ENCODE measurements around the gene AREL1. TPM values are rescaled to one million over a fixed set of nuclear protein-coding genes. Genes with fewer than 3 reads are reported as not detected.
A peak's percentile ranks its signal among the peaks of the same experiment; 100 is the strongest.

The AREL1 gene
- total RNA-seq, 1 donor from 2014 or later = 55.1 TPM

DNA sequence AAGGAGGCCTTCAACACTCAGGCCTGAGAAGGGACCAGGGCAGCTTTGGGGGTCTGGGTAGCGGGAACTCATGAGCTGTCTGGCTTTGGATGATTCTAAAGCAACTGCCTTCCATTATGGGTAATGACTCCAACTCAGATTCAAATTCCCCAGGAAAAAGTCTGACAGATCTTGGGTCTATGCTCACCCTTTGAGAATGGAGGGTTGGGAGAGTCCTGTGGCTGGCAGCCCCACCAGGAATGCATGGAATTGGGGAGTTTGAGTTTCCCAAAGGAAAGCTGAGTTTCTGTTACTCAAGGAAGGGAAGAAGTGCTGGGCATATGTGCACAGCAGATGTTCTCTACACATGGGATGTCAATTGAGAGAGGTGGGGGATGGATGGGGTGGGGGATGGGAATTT lies 78.4 kb downstream of the AREL1 start:
- peaks cover 57% of the 10 kb centered on the region for H3K4me1 Mint-ChIP-seq (ENCODE audit: low read depth)
- H3K36me3 Mint-ChIP-seq (ENCODE audit: insufficient read depth) = no peaks in the 10 kb centered on the region
- no peak overlapping the region for H3K27ac Mint-ChIP-seq
- H3K9me3 Mint-ChIP-seq (ENCODE audit: low read depth) = no peaks in the 10 kb centered on the region
- H3K27me3 Mint-ChIP-seq = peaks cover 11% of the 10 kb centered on the region
- TF ChIP-seq, protein P1, sequence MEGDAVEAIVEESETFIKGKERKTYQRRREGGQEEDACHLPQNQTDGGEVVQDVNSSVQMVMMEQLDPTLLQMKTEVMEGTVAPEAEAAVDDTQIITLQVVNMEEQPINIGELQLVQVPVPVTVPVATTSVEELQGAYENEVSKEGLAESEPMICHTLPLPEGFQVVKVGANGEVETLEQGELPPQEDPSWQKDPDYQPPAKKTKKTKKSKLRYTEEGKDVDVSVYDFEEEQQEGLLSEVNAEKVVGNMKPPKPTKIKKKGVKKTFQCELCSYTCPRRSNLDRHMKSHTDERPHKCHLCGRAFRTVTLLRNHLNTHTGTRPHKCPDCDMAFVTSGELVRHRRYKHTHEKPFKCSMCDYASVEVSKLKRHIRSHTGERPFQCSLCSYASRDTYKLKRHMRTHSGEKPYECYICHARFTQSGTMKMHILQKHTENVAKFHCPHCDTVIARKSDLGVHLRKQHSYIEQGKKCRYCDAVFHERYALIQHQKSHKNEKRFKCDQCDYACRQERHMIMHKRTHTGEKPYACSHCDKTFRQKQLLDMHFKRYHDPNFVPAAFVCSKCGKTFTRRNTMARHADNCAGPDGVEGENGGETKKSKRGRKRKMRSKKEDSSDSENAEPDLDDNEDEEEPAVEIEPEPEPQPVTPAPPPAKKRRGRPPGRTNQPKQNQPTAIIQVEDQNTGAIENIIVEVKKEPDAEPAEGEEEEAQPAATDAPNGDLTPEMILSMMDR (IDR thresholded peaks at IDR 0.05; ENCODE audit: unreplicated experiment) = no peak
- H3K4me3 Mint-ChIP-seq (ENCODE audit: low read depth) = no peak overlapping the region
- DNase-seq (ENCODE audit: low spot score, unreplicated experiment) = no peak

- Mint-ChIP-seq H3K4me3 (ENCODE audit: low read depth) (no peak overlapping the region), H3K27me3 (peaks cover 7% of the 10 kb centered on the region), H3K27ac (peak overlapping the region; percentile 64), H3K9me3 (ENCODE audit: low read depth) (no peaks in the 10 kb centered on the region), H3K4me1 (ENCODE audit: low read depth) (peaks cover 44% of the 10 kb centered on the region), H3K36me3 (ENCODE audit: insufficient read depth) (no peaks in the 10 kb centered on the region)
- no peak for DNase-seq (ENCODE audit: low spot score, unreplicated experiment)
- TF ChIP-seq, protein P1 (IDR thresholded peaks at IDR 0.05; ENCODE audit: unreplicated experiment) = no peak
Measured at GRCh38 chr14:74630881-74631690, 81.8 kb downstream of the AREL1 start.

- no peak overlapping the region for H3K27ac Mint-ChIP-seq
- no peak overlapping the region for H3K4me3 Mint-ChIP-seq (ENCODE audit: low read depth)
- H3K27me3 Mint-ChIP-seq = peaks cover 13% of the 10 kb centered on the region
- TF ChIP-seq, protein P1 (IDR thresholded peaks at IDR 0.05; ENCODE audit: unreplicated experiment) = no peak
- peaks cover 27% of the 10 kb centered on the region for H3K4me1 Mint-ChIP-seq (ENCODE audit: low read depth)
- H3K9me3 Mint-ChIP-seq (ENCODE audit: low read depth) = no peaks in the 10 kb centered on the region
- no peak for DNase-seq (ENCODE audit: low spot score, unreplicated experiment)
- no peaks in the 10 kb centered on the region for H3K36me3 Mint-ChIP-seq (ENCODE audit: insufficient read depth)
Measured at GRCh38 chr14:74628418-74628817, 84.5 kb downstream of the AREL1 start.

- no peaks in the 10 kb centered on the region for H3K36me3 Mint-ChIP-seq (ENCODE audit: insufficient read depth)
- H3K4me1 Mint-ChIP-seq (ENCODE audit: low read depth) = peaks cover 18% of the 10 kb centered on the region
- no peak overlapping the region for H3K4me3 Mint-ChIP-seq (ENCODE audit: low read depth)
- no peak overlapping the region for H3K27ac Mint-ChIP-seq
- no peak for DNase-seq (ENCODE audit: low spot score, unreplicated experiment)
- H3K9me3 Mint-ChIP-seq (ENCODE audit: low read depth) = no peaks in the 10 kb centered on the region
- H3K27me3 Mint-ChIP-seq = peaks cover 13% of the 10 kb centered on the region
- TF ChIP-seq, protein P1 (IDR thresholded peaks at IDR 0.05; ENCODE audit: unreplicated experiment) = no peak
Measured at GRCh38 chr14:74627076-74627475, 85.8 kb downstream of the AREL1 start.

- H3K36me3 Mint-ChIP-seq (ENCODE audit: insufficient read depth) = no peaks in the 10 kb centered on the region
- peaks cover 17% of the 10 kb centered on the region for H3K4me1 Mint-ChIP-seq (ENCODE audit: low read depth)
- DNase-seq (ENCODE audit: low spot score, unreplicated experiment) = no peak
- no peaks in the 10 kb centered on the region for H3K9me3 Mint-ChIP-seq (ENCODE audit: low read depth)
- H3K4me3 Mint-ChIP-seq (ENCODE audit: low read depth) = no peak overlapping the region
- H3K27me3 Mint-ChIP-seq = peaks cover 23% of the 10 kb centered on the region
- TF ChIP-seq, protein P1 (IDR thresholded peaks at IDR 0.05; ENCODE audit: unreplicated experiment) = no peak
- H3K27ac Mint-ChIP-seq = no peak overlapping the region
Measured at GRCh38 chr14:74622257-74622656, 90.6 kb downstream of the AREL1 start.
